ENCODE data around the gene RPS19.

DNA sequence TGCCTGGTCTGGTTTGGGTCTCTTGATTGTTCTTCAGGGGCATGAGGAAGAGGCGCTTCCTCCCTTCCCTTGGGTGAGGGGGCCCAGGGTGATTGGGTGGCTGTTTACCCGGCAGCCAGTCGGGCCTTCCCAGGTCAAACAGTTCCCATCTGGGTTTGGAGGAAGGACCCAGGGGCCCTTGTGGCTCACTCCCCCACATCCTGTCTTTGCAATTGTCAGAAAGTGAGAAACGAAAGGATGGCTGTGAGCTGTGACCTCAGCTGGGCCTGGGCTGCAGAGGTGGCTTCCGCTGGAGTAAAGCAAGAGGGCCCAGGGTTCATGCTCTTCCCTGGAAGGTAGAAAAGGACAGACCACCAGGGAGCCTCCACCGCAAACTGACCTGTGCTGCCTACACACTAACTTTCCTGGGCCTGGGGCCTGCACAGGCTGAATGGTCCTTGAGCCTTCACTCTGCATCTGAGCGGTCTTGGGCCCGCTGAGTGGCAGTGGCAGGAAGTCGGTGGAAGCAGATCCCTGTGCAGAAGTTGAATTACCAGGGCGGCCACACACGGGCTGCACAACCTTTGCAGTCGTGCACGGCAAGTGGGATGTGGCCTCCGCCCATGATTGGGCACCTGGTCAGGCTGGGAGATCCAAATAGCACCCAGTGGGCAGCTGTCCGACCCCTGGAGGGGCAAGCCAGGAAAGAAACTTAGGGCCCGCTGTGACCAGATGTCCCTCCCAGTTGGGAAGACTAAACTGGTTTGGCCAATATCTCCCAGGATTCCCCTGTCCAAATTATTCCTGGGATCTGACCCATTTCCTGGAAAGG is 11.7 kb downstream of the RPS19 start:
- TF ChIP-seq, protein P1, sequence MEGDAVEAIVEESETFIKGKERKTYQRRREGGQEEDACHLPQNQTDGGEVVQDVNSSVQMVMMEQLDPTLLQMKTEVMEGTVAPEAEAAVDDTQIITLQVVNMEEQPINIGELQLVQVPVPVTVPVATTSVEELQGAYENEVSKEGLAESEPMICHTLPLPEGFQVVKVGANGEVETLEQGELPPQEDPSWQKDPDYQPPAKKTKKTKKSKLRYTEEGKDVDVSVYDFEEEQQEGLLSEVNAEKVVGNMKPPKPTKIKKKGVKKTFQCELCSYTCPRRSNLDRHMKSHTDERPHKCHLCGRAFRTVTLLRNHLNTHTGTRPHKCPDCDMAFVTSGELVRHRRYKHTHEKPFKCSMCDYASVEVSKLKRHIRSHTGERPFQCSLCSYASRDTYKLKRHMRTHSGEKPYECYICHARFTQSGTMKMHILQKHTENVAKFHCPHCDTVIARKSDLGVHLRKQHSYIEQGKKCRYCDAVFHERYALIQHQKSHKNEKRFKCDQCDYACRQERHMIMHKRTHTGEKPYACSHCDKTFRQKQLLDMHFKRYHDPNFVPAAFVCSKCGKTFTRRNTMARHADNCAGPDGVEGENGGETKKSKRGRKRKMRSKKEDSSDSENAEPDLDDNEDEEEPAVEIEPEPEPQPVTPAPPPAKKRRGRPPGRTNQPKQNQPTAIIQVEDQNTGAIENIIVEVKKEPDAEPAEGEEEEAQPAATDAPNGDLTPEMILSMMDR (IDR thresholded peaks at IDR 0.05), result no peak
- TF ChIP-seq POLR2A (IDR thresholded peaks at IDR 0.05) (no peak), EP300 (IDR thresholded peaks at IDR 0.05) (no peak)
